Hippocampal formation (tissue), 2 donors: ENCODE data around the gene COPRS.

ENCODE experiments used
- DNase-seq, 2 donors: peaks; one replicate each; lab custom pipeline; 2025; lab: John Stamatoyannopoulos, UW

Gene COPRS, protein sequence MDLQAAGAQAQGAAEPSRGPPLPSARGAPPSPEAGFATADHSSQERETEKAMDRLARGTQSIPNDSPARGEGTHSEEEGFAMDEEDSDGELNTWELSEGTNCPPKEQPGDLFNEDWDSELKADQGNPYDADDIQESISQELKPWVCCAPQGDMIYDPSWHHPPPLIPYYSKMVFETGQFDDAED

DNA sequence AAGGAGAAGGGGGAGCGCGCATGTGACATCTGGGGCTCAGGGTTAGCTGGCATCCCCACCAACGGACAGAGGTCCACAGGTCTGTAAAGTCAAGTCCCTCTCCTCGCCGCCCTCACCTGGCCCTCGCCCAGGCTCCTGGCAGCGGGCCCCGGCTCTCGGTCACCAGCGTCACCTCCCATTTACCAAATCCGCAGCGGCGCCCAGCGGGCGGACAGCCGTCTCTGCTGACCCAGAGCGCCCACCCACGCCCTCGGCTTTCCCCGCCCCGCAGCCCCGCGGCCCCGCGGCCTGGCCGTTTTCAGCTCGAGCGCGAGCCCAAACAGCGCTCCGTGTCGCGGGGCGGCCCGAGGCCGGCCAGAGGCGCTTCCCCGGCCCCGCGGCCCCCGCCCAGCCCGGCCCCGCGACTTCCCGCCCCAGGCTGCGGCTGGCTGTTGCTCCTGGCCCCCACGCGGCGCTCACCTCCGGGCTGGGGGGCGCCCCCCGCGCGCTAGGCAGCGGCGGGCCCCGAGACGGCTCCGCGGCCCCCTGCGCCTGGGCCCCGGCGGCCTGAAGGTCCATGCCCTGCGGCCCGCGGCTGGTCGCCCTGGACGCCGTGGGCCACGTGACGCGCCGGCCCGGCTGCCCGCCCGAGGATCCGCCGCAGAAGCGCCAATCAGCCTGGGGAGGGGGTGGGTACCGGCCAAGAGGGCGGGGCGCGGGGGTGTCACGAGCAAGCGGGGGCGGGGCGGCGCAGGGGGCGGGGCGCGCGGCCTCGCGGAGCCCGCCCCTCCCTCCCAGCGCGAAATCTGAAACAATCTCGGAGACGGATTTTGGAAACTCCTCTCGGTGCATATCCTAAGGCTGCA, at the start of gene COPRS:
TSS of gene COPRS (minus strand) at position 603 of the 845 bp plus-strand sequence. CDS start at position 558, 45 bp downstream.
- DNase-seq, result peak; percentile 78 to 85

GRCh38 chr17:31908386-31908785, 49.3 kb upstream of the COPRS start:
- no peak for DNase-seq

GRCh38 chr17:31907342-31907962, 48.4 kb upstream of the COPRS start:
- no peak for DNase-seq

- no peak for DNase-seq
Measured at GRCh38 chr17:31903401-31903800, 44.4 kb upstream of the COPRS start.

GRCh38 chr17:31902693-31903092, 43.6 kb upstream of the COPRS start:
- no peak for DNase-seq

- DNase-seq, result no peak
Measured at GRCh38 chr17:31900877-31901276, 41.8 kb upstream of the COPRS start.

DNA sequence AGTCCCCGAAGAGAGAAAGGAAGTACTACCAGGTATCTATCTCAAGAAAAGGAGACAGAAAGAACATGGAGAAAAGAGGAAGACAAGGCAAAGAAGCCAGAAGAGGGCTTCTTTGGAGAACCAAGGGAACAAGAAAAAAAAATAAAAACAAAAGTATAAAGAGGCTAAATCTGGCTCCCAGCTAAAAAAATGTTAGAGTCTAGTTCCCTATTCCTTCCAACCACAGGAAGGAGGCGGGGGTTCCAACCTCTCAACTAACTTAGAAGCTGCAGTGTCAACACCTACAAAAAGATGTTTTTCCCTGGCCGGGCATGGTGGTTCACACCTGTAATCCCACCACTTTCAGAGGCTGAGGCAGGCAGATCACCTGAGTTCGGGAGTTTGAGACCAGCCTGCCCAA, 29.1 kb upstream of the COPRS start:
- peak in 1 of 2 donors; percentile 7 for DNase-seq

DNA sequence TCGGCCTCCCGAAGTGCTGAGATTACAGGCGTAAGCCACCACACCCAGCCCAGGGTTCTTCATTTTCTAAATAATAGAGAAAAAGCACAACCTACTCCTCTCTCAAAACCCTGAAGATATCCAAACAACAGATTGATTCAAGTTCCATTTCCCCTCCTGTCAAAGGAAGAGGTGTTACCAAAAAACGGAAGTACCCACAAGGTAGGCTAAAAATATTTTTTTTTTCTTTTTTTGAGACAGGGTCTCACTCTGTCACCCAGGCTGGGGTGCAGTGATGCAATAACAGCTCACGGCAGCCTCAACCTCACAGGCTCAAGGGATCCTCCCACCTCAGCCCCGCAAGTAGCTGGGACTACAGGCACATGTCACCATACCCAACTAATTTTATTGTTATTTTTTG, 23.5 kb upstream of the COPRS start:
- DNase-seq, result no peak

DNA sequence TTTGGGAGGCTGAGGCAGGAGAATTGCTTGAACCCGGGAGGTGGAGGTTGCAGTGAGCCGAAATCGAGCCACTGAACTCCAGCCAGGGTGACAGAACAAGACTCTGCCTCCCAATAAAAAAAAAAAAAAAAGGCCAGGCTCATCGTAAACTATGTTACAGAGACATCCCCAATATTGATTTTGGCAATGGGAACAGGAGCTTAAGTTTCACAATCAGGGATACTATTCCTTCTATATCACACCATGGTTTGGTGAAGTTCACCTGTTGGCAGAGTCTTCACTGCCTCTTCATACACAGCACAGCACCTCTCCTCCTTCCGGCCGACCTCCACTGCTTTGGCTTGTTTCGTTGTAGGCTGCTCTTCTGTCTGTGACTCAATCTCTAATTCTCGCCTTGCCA, 21.3 kb upstream of the COPRS start:
- DNase-seq, result no peak

GRCh38 chr17:31878703-31879073, 19.6 kb upstream of the COPRS start:
- no peak for DNase-seq

- DNase-seq, result no peak
Measured at GRCh38 chr17:31877911-31878702, 19.1 kb upstream of the COPRS start.

- DNase-seq, result no peak
Measured at GRCh38 chr17:31877341-31877740, 18.3 kb upstream of the COPRS start.

DNA sequence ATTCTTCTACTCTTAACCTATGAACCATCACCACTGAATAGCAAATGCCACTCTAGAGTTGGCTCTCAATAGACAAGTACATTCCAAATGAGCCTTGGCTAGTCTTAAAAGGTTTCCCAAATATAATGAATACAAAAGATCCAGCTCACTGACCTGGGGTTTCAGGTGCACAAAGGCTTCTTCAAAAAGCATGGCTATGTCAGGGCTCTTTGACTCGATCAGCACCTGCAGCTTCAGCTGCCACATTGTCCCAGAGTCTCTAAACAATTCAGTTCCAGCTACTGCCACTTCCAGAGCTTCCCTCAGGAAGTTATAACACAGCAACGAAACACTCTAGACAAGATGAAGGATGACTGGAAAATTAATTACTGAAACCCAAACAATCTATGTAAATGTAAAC, 16.0 kb upstream of the COPRS start:
- no peak for DNase-seq

DNA sequence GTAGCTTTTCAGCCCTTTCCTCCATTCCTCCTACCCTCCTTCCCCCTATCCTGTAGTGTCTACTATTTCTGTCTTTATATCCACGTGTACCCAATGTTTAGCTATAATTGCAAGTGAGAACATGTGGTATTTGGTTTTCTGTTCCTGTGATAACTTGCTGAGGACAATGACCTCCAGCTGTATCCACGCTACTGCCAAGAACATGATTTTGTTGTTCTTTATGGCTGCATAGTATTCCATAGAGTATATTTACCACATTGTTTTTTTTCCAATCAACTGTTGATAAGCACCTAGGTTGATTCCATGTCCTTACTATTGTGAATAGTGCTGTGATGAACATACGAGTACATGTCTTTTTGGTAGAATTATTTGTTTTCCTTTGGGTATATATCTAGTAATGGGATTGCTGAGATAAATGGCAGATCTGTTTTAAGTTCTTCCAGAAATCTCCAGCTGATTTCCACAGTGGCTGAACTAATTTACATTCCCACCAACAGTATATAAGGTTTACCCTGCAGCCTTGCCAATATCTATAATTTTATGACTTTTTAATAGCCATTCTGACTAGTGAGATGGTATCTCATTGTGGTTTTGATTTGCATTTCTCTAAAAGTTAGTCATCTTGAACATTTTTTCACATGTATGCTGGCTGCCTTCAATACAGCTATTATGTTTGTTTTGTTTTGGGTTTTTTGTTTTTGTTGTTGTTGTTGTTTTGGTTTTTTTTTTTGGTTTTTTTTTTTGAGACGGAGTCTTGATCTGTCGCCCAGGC, 10.9 kb upstream of the COPRS start:
- DNase-seq, result no peak

GRCh38 chr17:31869031-31869430, 10.0 kb upstream of the COPRS start:
- DNase-seq, result no peak

- DNase-seq, result no peak
Measured at GRCh38 chr17:31859487-31860008, 504 bp upstream of the COPRS start.

DNA sequence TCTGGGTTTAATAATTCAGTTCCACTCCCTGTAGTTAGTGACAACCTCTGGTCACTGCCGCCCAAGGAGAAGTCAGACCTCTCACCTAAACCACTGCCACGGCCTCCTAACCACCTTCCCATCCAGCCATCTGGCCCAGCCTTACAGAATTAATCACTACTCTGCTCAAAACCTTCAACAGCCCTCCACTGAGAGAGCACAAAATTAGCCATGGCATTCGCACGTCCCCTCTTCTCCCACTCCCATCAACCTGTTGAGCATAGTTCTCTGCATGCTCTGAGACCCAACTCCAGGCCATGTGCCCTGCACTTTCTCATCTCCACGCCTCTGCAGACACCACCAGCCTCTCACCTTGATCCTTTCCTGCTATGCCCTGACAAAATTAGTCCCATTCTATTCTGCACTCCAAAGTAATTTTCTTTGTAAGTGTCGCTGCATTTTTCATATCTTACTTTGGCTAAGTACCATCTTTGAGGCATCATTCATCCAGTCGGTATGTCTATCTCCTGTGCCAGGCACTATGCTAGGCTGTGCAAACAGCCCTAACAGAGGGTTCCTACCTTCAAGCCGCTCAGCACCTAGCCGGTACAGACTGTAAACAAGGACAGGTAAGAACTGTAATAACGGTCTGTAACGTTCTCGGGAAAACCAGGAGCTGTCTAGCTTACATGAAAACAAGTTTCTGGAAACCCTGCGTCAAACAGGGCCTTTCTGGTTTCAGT, 963 bp downstream of the COPRS start:
- no peak for DNase-seq

GRCh38 chr17:31856750-31857149, 2.3 kb downstream of the COPRS start:
- DNase-seq, result no peak

DNA sequence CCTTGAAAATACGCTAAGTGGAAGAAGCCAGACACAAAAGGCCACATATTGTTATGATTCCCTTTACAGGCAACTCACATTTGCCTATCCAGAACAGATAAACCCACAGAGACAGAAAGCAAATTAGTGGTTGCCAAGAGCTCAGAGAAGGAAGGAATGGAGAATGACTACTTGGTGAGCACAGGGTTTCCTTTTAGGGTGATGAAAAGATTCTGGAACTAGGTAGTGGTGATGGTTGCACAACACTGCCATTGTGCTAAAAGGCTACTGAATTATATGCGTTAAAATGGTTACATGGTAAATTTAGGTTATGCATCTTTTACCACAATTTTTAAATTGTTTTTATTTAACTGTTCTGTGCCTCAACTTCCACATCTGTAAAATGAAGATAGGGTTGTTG, 4.4 kb downstream of the COPRS start:
- DNase-seq, result no peak

DNA sequence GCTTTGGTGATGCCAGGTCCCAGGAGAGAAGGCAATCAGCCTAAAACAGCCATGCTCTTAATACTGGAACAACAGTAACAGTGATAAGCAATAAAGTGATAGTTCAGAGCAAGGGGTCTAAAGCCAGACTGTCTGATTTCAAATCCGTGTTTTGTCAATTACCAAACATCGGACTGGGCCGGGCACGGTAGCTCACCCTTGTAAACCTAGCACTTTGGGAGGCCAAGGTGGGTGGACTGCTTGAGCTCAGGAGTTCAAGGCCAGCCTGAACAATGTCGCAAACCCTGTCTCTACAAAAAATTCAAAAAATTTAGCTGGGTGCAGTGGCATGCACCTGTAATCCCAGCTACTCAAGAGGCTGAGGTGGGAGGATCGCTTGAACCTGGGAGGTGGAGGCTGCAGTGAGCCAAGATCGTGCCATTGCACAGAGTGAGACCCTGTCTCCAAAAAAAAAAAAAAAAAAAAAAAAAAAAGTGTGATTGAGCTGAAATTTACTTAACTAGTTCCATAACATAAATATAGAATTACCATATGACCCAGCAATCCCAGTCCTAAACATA, 5.1 kb downstream of the COPRS start:
- no peak for DNase-seq
